T-cell (primary cell): ENCODE measurements around the gene OR8K5. TPM values are rescaled to one million over a fixed set of nuclear protein-coding genes. Genes with fewer than 3 reads are reported as not detected.

ENCODE experiments used
- ATAC-seq, 4 experiments: fragments of 200-7000 bp in 3 of 4; fragments of 150-1000 bp in 1 of 4; cut with Tn5 transposase; replicated peaks in 1 of 4; 1 replicate in 3 of 4; 2 replicates in 1 of 4; pipeline ENCODE4 v1.10.0; 2021; ENCODE audit warnings: moderate library complexity in 3 of 4, mild to moderate bottlenecking in 2 of 4, moderate number of reproducible peaks in 1 of 4
- CTCF ChIA-PET, 2 donors: fragments of 300-600 bp; sonication (Branson Sonifier 250); formaldehyde crosslinking; loops; one replicate each; lab custom pipeline; 2022; ENCODE audit warnings: antibody characterized with exemption in 2 of 2; lab: Charles Lee
- POLR2A ChIA-PET, 2 donors: fragments of 300-600 bp; sonication (Branson Sonifier 250); formaldehyde crosslinking; loops; one replicate each; lab custom pipeline; 2022; ENCODE audit warnings: antibody characterized with exemption in 2 of 2; lab: Charles Lee
- DNase-seq, 35 experiments: peaks; one replicate each; pipeline versions ENCODE4 v3.0.0 to v3.0.0-alpha.2; 2013 to 2023
- H3K27ac ChIP-seq: one replicate; pipeline ENCODE4 v1.5.1; 2013; ENCODE audit warnings: low read length
- H3K27me3 ChIP-seq, 2 experiments: replicated peaks in 1 of 2; 1 replicate in 1 of 2; 2 replicates in 1 of 2; pipeline versions ENCODE4 v1.6.1 to v1.7.0; 2013; ENCODE audit warnings: low read length in 1 of 2, mixed read lengths in 1 of 2; ENCODE audit not compliant: control insufficient read depth in 2 of 2, insufficient read depth in 2 of 2; ENCODE audit errors: extremely low read depth in 1 of 2
- H3K36me3 ChIP-seq, 2 donors: 1 replicate in 1 of 2; 2 replicates in 1 of 2; pipeline versions ENCODE4 v1.6.1 to v1.7.0; 2013; ENCODE audit warnings: low read length in 1 of 2; ENCODE audit not compliant: control insufficient read depth in 2 of 2, insufficient read depth in 1 of 2; ENCODE audit errors: extremely low read depth in 1 of 2
- H3K4me1 ChIP-seq, 2 experiments: 1 replicate in 1 of 2; 2 replicates in 1 of 2; pipeline versions ENCODE4 v1.6.1 to v1.7.0; 2013; ENCODE audit warnings: low read length in 2 of 2, mixed read lengths in 1 of 2; ENCODE audit not compliant: insufficient read depth in 2 of 2, control insufficient read depth in 1 of 2; ENCODE audit errors: extremely low read depth in 1 of 2
- H3K4me3 ChIP-seq, 2 donors: 1 replicate in 1 of 2; 2 replicates in 1 of 2; pipeline versions ENCODE4 v1.5.1 to v1.7.0; 2013; ENCODE audit warnings: mild to moderate bottlenecking in 2 of 2, low read length in 1 of 2, moderate library complexity in 1 of 2; ENCODE audit not compliant: control insufficient read depth in 1 of 2; ENCODE audit errors: extremely low read depth in 1 of 2
- H3K9me3 ChIP-seq: 2 replicates; pipeline ENCODE4 v1.7.0; 2013
- H3K27ac Mint-ChIP-seq, 2 donors: one replicate each; pipeline ENCODE4 v1.8.0; 2020 to 2021; ENCODE audit warnings: mild to moderate bottlenecking in 2 of 2, mixed read lengths in 2 of 2
- H3K27me3 Mint-ChIP-seq, 2 donors: one replicate each; pipeline ENCODE4 v1.8.0; 2021 to 2022; ENCODE audit warnings: mixed read lengths in 2 of 2
- H3K36me3 Mint-ChIP-seq: one replicate; pipeline ENCODE4 v1.8.0; 2021; ENCODE audit warnings: mixed read lengths
- H3K4me1 Mint-ChIP-seq, 3 donors: one replicate each; pipeline ENCODE4 v1.8.0; 2020 to 2022; ENCODE audit warnings: mixed read lengths in 3 of 3, mild to moderate bottlenecking in 1 of 3
- H3K4me3 Mint-ChIP-seq, 3 donors: one replicate each; pipeline ENCODE4 v1.8.0; 2020 to 2022; ENCODE audit warnings: mild to moderate bottlenecking in 3 of 3, mixed read lengths in 3 of 3, moderate library complexity in 3 of 3
- H3K9me3 Mint-ChIP-seq, 3 donors: one replicate each; pipeline ENCODE4 v1.8.0; 2020 to 2022; ENCODE audit warnings: mixed read lengths in 3 of 3
- WGBS: methylation state at CpG from one replicate; pipeline ENCODE4 v1.1.5; 2013; ENCODE audit warnings: missing lambda C conversion rate; ENCODE audit not compliant: insufficient coverage; 5-methylcytosine and 5-hydroxymethylcytosine counted together
- total RNA-seq, 35 experiments: library from RNA in 6 of 35; stranded (reverse) in 6 of 35; fragments of 120-200 nt in 1 of 35; gene quantifications; one replicate each; pipeline versions ENCODE4 v1.2.1 to v1.2.4 and lab custom pipeline; 2013 to 2026

The OR8K5 gene
- total RNA-seq, 5 donors from 2014 or later (not counting 1 experiment from before 2014, with no cell fraction given): not detected

DNA sequence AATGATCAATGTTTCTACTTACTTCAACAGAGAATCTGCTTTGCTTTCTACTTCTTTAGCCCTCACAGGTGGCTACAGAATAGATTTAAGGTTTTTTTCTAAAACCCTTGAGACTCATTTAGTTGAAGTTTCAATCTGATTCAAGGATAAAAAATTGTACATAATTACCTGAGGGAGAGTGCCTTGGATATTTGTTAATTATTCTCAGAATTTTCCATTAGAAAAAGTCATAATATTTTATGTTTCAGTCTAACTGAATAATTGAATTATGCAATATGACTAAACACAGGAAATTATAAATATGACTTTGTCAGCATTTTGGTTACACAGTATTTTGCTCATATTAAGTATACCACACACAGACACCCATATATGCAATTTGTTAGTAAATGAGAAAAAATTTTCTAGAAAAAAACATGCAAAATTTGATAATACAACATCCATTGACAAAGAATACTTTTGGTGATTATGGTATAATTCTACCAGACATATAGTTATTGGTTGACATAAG lies 19.9 kb downstream of the OR8K5 start, which contains the start of gene OR8J3:
Gene OR8J3, minus strand, starts transcription at position 51 of the 511 bp plus-strand sequence. CDS start 2,483 bp downstream, outside the sequence.
- Mint-ChIP-seq H3K27me3 (no peaks in the 10 kb centered on the region), H3K9me3 (peaks cover 18 to 23% (median 23%) of the 10 kb centered on the region in 3 donors), H3K4me1 (no peaks in the 10 kb centered on the region), H3K36me3 (no peaks in the 10 kb centered on the region), H3K4me3 (no peak within 1 kb of the TSS), H3K27ac (no peak within 1 kb of the TSS)
- no peaks in the 10 kb centered on the region for H3K27me3 ChIP-seq
- no peak for ATAC-seq
- H3K4me1 ChIP-seq: no peaks in the 10 kb centered on the region
- ChIA-PET POLR2A (no interaction called here), CTCF (no interaction called here)
- H3K9me3 ChIP-seq: no peaks in the 10 kb centered on the region
- no peak within 1 kb of the TSS for H3K4me3 ChIP-seq
- H3K36me3 ChIP-seq: no peaks in the 10 kb centered on the region
- DNase-seq: no peak
- no peak within 1 kb of the TSS for H3K27ac ChIP-seq

DNA sequence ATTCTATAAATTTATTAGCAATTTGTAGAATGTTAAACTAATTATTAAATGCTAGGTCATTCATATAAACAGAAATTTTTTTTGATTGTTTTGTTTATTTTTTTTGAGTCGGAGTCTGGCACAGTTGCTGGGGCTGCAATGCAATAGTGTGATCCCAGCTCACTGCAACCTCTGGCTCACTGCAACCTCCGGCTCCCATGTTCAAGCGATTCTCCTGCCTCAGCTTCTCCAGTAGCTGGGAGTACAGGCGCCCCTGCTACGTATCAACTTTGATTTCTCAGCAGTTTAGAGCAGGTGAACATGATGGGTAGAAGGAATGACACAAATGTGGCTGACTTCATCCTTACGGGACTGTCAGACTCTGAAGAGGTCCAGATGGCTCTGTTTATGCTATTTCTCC lies 38.0 kb downstream of the OR8K5 start, which contains the start of gene OR8H3:
Gene OR8H3, plus strand, starts transcription at position 301 of the 400 bp plus-strand sequence. Its CDS starts 0 bp downstream, at position 301.
- H3K4me3 Mint-ChIP-seq: no peak within 1 kb of the TSS

More for the DNA sequence above, 38.0 kb downstream of the OR8K5 start, which contains the start of gene OR8H3:
- no peaks in the 10 kb centered on the region for H3K4me1 ChIP-seq
- no peaks in the 10 kb centered on the region for H3K9me3 ChIP-seq
- ChIA-PET CTCF (no interaction called here), POLR2A (no interaction called here)
- DNase-seq: no peak
- no peaks in the 10 kb centered on the region for H3K36me3 Mint-ChIP-seq
- no peak within 1 kb of the TSS for H3K27ac Mint-ChIP-seq
- H3K4me3 ChIP-seq: no peak within 1 kb of the TSS
- no peaks in the 10 kb centered on the region for H3K36me3 ChIP-seq
- H3K4me1 Mint-ChIP-seq: no peaks in the 10 kb centered on the region
- peaks cover 12 to 16% (median 12%) of the 10 kb centered on the region in 3 donors for H3K9me3 Mint-ChIP-seq
- no peak for ATAC-seq
- H3K27me3 ChIP-seq: no peaks in the 10 kb centered on the region
- WGBS: no CpG with 5 or more reads among the region's 6 CpGs
- no peaks in the 10 kb centered on the region for H3K27me3 Mint-ChIP-seq
- no peak within 1 kb of the TSS for H3K27ac ChIP-seq

Other genes with a start within 250 kb of the OR8K5 start
- gene OR5W2, start 245.7 kb downstream of the OR8K5 start, total RNA-seq: not detected
- not detected for gene OR5I1, start 223.9 kb downstream of the OR8K5 start, total RNA-seq
- gene OR10AG1, start 190.4 kb downstream of the OR8K5 start, total RNA-seq: not detected
- gene OR5F1, start 165.7 kb downstream of the OR8K5 start, total RNA-seq: not detected
- not detected for gene OR5AS1, start 132.7 kb downstream of the OR8K5 start, total RNA-seq
- not detected for gene OR8I2, start 67.0 kb downstream of the OR8K5 start, total RNA-seq
- gene OR8H2, start 56.6 kb downstream of the OR8K5 start, total RNA-seq: not detected
- not detected for gene OR8H3, start 37.9 kb downstream of the OR8K5 start, total RNA-seq
- not detected for gene OR8J3, start 20.1 kb downstream of the OR8K5 start, total RNA-seq
- not detected for gene OR5J2, start 16.3 kb upstream of the OR8K5 start, total RNA-seq
- gene OR5T2, start 73.9 kb upstream of the OR8K5 start, total RNA-seq: not detected
- gene OR5T3, start 91.9 kb upstream of the OR8K5 start, total RNA-seq: not detected
- gene OR5T1, start 113.8 kb upstream of the OR8K5 start, total RNA-seq: not detected
- gene OR8H1, start 131.9 kb upstream of the OR8K5 start, total RNA-seq: not detected
- not detected for gene OR8K3, start 154.8 kb upstream of the OR8K5 start, total RNA-seq
- gene OR8K1, start 185.7 kb upstream of the OR8K5 start, total RNA-seq: not detected
- not detected for gene OR8J1, start 194.0 kb upstream of the OR8K5 start, total RNA-seq
- not detected for gene OR8U1, start 215.3 kb upstream of the OR8K5 start, total RNA-seq